ENCODE data around the gene OR2D2.
"Not testable (repeated sequence)": the region's sequence is repeated elsewhere in the genome, so short reads cannot be mapped to it uniquely, and the experiment has no call there.

The OR2D2 gene

GRCh38 chr11:6892400-6892799 lies at the start of gene OR2D2:
TSS of gene OR2D2 (minus strand) at chr11:6892500. CDS start at chr11:6892500, 0 bp downstream.
- DNase-seq = no peak

GRCh38 chr11:6941970-6942369 lies 49.7 kb upstream of the OR2D2 start:
- no peak for DNase-seq

- DNase-seq = no peak
Observed at GRCh38 chr11:6932145-6932544, 39.8 kb upstream of the OR2D2 start.

- no peak for DNase-seq
Observed at GRCh38 chr11:6931146-6931713, 38.9 kb upstream of the OR2D2 start.

GRCh38 chr11:6928916-6929315 lies 36.6 kb upstream of the OR2D2 start:
- DNase-seq = no peak

GRCh38 chr11:6927030-6927617 lies 34.8 kb upstream of the OR2D2 start:
- no peak for DNase-seq

GRCh38 chr11:6926208-6927029 lies 34.1 kb upstream of the OR2D2 start, which contains the start of gene ZNF215:
TSS of gene ZNF215 (plus strand) at chr11:6926426. CDS start at chr11:6932273, 5,847 bp downstream.
- peak; percentile 6 for DNase-seq

- no peak for DNase-seq
Observed at GRCh38 chr11:6925636-6926207, 33.4 kb upstream of the OR2D2 start.

- DNase-seq = no peak
Observed at GRCh38 chr11:6925007-6925577, 32.8 kb upstream of the OR2D2 start.

- DNase-seq = no peak
Observed at GRCh38 chr11:6920702-6921101, 28.4 kb upstream of the OR2D2 start, which contains the start of gene OR2D3. TSS of gene OR2D3 (plus strand) at chr11:6921002. CDS start at chr11:6921002, 0 bp downstream.

GRCh38 chr11:6919698-6920097 lies 27.4 kb upstream of the OR2D2 start:
- no peak for DNase-seq

GRCh38 chr11:6911948-6912347 lies 19.6 kb upstream of the OR2D2 start:
- no peak for DNase-seq

- no peak for DNase-seq
Observed at GRCh38 chr11:6911378-6911777, 19.1 kb upstream of the OR2D2 start.

GRCh38 chr11:6904804-6905203 lies 12.5 kb upstream of the OR2D2 start:
- DNase-seq = not testable (repeated sequence)

GRCh38 chr11:6900327-6900999 lies 8.2 kb upstream of the OR2D2 start:
- no peak for DNase-seq

- DNase-seq = no peak
Observed at GRCh38 chr11:6898911-6899310, 6.6 kb upstream of the OR2D2 start.

GRCh38 chr11:6895010-6895409 lies 2.7 kb upstream of the OR2D2 start:
- DNase-seq = no peak

GRCh38 chr11:6894097-6894496 lies 1.8 kb upstream of the OR2D2 start:
- DNase-seq = no peak

GRCh38 chr11:6889835-6890234 lies 2.5 kb downstream of the OR2D2 start:
- no peak for DNase-seq

- no peak for DNase-seq
Observed at GRCh38 chr11:6888830-6889229, 3.5 kb downstream of the OR2D2 start.

- DNase-seq = not testable (repeated sequence)
Observed at GRCh38 chr11:6887711-6888110, 4.6 kb downstream of the OR2D2 start.

- DNase-seq = no peak
Observed at GRCh38 chr11:6882751-6883150, 9.5 kb downstream of the OR2D2 start.

- DNase-seq = no peak
Observed at GRCh38 chr11:6876914-6877313, 15.4 kb downstream of the OR2D2 start.
